IPS-11a (cell line): ENCODE results near the gene RNF115.
"Not testable (repeated sequence)": the region's sequence is repeated elsewhere in the genome, so short reads cannot be mapped to it uniquely, and the experiment has no call there.

Experiments
- H3K4me3 ChIP-seq: one replicate; pipeline ENCODE4 v1.5.1; 2013; ENCODE audit warnings: low read depth, low read length, control low read depth

RNF115 gene

GRCh38 chr1:145823565-145824498 is at the start of gene RNF115, which contains the start of gene POLR3C:
RNF115 (minus strand) TSS chr1:145824095; CDS start chr1:145823873, 222 bp downstream.
POLR3C (plus strand) TSS chr1:145824200; CDS start chr1:145825777, 1,577 bp downstream.
- H3K4me3 ChIP-seq = peak within 1 kb of the TSS; percentile 98

DNA sequence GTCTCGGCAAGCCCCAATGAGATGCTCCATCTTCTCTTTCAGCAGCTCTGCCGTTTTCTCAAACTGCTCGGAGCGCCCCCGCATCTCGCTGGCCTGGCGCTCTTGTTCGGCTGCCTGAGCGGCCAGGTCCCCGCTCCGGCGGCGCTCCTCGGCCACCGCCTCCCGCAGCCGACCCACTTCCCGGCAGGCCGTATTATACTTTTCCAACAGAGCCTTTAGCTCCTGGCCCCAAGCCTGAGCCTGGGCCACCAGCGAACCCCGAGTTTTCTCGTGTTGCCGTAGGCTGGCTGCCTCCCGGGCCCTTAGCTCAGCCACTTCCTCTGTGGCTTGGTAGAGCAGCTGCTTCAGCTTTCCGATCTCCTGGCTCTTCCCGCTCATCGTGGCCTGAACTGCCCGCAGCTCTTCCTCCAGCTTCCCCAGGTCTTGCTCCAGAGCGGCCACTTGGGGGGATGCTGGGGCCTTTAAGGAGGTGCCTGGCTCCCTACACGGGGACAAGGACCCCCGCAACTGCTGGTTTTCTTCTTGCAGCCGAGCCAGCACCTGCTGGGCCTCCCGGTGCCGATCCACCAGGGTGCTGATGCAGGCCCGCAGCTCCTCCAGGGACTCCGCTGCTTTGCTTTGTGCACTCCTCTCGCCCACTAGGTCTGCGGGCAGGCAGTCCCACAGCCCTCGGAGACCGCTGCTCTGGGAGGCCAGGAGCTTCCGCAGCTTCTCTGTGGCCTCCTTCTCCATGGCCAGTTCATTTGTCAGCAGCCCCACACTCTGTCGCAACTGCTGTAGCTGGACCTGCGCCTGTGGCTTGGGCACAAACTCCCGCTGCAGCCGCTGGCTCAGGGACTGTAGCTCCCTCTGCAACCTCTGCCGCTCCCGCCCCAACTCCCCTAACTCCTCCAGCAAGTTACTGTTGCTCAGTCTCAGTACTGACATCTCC is 48.4 kb upstream of the RNF115 start:
- H3K4me3 ChIP-seq = peak overlapping the region; percentile 31

- no peak overlapping the region for H3K4me3 ChIP-seq
These were observed 44.3 kb upstream of the RNF115 start for GRCh38 chr1:145868232-145868631.

- H3K4me3 ChIP-seq = no peak overlapping the region
These were observed 39.6 kb upstream of the RNF115 start for GRCh38 chr1:145863282-145864018.

DNA sequence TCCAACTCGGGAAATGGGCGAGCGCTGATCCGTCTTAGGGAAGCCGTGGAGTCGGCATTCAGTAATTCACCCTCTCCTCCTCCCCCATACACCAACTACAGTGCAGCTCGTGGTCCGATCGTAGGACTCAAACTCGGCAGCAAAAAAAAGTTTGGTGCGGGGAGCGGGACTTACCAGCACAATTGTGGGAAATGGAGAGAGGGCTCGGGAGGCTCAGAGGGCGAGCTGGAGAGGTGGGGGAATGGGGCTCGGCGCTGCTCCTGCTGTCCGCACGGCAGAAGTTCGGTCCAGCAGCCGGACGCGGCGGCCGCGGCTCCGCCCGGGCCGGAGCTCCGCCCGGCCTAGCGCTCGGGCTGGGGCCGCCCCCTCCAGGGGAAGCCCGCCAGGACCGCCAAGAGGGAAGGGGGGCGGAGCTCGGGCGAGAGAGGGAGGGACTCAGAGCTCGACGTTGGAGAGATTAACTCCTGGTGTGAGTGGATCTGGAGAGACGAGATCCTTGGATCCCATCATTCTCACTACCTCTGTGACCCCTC is 35.7 kb upstream of the RNF115 start:
- H3K4me3 ChIP-seq = peak overlapping the region; percentile 89

DNA sequence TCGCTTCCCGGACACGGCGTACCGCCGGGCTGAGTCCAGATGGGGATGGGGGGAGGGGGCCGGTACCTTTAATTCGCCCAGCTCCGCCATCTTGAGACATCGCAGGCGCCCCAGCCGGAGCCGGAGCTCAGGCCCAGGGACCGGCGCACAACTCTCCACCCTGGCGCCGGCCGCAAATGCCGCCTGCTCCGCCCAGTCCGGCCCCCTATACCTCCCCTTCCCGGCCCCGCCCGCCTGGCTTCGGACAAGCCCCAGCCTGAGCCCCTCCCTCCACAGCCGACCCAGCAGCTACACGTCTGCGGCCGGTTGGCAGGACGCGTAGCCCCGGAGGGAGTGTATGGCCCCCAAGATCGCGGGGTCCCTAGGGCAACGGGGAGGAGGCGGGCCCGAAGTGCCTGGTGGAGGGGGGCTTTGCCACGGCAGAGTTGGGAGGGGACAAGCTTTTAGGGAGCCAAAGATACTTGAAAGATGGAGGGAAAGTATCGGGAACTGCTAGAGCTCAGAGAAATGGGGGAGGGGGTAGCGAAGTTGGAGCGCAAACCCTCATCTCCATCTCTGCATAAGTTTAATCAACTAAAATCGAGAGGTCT is 35.1 kb upstream of the RNF115 start, which contains the start of gene PIAS3:
PIAS3 (minus strand) TSS at position 181 of the 590 bp plus-strand sequence; CDS start at position 90, 91 bp downstream.
- H3K4me3 ChIP-seq = peak within 1 kb of the TSS; percentile 89

GRCh38 chr1:145858238-145858900 is 34.5 kb upstream of the RNF115 start:
- peak overlapping the region; percentile 89 for H3K4me3 ChIP-seq

DNA sequence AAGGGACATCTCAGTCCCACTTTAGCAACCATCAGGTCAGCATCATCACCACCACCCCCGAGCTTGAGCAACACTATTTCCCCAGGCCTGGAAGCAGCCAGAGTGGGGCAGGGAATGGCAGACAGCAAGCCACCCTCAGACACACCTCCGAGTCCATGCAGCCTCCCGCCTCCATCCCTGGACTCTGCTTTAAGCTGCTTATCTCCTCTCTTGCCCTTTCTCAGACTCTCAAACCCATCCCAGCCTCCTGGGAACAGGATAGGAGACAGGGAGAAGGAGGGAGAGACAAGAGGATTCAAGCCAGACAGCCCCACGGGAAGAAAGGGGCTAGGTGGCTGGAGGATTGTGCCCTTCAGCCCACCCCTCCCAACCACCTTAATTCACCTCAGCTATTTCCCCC is 33.3 kb upstream of the RNF115 start:
- H3K4me3 ChIP-seq = no peak overlapping the region

GRCh38 chr1:145855426-145855948 is 31.6 kb upstream of the RNF115 start:
- no peak overlapping the region for H3K4me3 ChIP-seq

DNA sequence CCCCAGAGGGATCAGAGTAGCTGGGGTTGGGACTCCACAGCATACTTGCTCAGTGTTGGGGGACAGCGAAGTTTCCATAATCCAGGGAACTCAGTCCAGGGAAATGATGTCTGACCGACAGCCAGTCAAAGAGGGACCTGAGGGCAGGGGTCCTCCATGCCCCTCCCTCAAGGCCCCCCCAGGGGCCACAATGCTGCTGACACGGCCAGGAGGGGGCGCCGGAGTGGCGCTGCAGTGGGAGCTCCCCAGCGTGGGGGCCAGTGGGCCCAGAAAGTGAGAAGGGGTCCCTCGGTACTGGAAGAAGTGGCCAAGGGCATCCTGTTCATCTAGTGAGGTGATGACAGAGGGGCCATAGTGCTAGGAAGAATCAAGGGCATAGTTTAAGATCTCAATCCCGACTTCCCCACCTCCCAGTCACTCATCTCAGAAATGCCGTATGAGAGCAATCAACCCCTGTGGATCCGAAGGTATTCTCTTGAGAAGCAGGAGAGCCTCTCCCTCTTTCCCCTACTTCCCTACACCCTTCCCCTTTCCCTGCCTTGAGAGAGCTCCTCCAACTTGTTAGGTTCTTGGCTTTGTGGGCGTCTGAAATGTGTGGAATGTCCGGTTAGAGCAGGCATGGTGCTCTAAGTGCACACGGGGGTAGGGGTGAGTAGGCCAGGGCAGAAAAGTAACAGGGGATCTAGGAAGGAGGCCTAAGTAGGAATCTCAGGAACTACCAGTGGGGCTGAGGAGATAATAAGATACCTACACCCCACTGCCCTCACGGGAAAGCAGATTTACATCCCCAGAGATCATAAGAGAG is 25.7 kb upstream of the RNF115 start:
- no peak overlapping the region for H3K4me3 ChIP-seq

- no peak overlapping the region for H3K4me3 ChIP-seq
These were observed 23.9 kb upstream of the RNF115 start for GRCh38 chr1:145847827-145848226.

- peak overlapping the region; percentile 47 for H3K4me3 ChIP-seq
These were observed 22.3 kb upstream of the RNF115 start for GRCh38 chr1:145846201-145846612.

DNA sequence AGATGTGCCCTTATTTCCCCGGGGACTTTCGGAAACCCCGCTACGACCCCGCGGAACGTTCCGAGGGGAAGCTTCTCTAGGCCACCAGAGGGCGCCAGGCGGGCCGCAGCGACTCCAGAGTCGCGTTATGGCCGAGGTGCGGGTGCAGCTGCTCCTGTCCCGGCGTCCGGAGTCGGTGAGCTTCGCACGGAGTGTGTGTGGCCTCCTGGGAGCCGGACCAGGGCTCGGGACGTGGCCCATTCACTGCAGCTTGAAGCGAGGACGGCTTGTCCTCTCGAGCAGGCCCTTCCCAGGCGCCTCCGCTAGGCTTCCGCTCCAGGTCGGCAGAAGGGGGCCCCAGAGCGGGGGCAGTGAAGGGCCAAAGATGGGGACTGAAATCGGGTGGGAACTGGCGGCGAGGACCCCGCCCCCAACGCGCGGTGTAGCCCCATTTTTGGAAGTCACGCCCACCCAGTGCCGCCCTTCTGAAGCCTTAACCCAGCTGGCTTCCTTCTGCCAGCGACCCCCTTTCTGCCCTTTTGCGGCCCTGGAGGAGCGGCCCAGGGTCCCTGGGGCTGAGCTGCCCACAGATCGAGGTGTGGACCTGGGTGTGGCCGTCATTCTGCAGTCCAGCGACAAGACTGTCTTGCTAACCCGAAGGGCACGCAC is 21.7 kb upstream of the RNF115 start, which contains the start of gene NUDT17:
NUDT17 (plus strand) TSS at position 117 of the 648 bp plus-strand sequence; CDS start at position 128, 11 bp downstream.
- peak within 1 kb of the TSS; percentile 47 for H3K4me3 ChIP-seq

- H3K4me3 ChIP-seq = peak overlapping the region; percentile 47
These were observed 21.2 kb upstream of the RNF115 start for GRCh38 chr1:145845144-145845513.

GRCh38 chr1:145843031-145843430 is 19.1 kb upstream of the RNF115 start:
- H3K4me3 ChIP-seq = no peak overlapping the region

DNA sequence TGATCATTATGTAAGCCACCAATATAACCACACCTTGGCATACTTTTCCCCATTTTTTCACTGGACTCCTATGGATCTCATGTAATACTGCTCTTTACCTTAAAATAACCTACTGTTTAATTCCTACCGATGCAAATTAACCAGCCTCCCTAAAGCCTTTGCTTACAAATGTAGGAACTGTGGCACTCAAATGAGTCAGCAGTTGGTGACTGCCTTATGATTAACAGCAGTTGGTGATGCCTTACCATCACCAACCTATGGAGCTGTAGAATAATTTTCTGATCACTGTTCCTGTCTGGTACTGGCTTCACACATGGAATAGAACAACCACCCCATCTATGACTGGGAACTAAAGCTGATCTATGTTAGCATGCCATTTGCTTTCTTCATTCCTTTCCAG is 13.8 kb upstream of the RNF115 start:
- H3K4me3 ChIP-seq = no peak overlapping the region

GRCh38 chr1:145830810-145831209 is 6.9 kb upstream of the RNF115 start:
- H3K4me3 ChIP-seq = not testable (repeated sequence)
